ENCODE data around the gene HSPBAP1. TPM values are rescaled to one million over a fixed set of nuclear protein-coding genes. Genes with fewer than 3 reads are reported as not detected.
A peak's percentile ranks its signal among the peaks of the same experiment; 100 is the strongest.

HSPBAP1 gene, protein sequence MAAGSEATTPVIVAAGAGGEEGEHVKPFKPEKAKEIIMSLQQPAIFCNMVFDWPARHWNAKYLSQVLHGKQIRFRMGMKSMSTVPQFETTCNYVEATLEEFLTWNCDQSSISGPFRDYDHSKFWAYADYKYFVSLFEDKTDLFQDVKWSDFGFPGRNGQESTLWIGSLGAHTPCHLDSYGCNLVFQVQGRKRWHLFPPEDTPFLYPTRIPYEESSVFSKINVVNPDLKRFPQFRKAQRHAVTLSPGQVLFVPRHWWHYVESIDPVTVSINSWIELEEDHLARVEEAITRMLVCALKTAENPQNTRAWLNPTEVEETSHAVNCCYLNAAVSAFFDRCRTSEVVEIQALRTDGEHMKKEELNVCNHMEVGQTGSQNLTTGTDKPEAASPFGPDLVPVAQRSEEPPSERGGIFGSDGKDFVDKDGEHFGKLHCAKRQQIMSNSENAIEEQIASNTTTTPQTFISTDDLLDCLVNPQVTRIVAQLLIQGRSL
- total RNA-seq, result 10 to 100 TPM; 12.4 to 17.3 (median 15.8) TPM

DNA sequence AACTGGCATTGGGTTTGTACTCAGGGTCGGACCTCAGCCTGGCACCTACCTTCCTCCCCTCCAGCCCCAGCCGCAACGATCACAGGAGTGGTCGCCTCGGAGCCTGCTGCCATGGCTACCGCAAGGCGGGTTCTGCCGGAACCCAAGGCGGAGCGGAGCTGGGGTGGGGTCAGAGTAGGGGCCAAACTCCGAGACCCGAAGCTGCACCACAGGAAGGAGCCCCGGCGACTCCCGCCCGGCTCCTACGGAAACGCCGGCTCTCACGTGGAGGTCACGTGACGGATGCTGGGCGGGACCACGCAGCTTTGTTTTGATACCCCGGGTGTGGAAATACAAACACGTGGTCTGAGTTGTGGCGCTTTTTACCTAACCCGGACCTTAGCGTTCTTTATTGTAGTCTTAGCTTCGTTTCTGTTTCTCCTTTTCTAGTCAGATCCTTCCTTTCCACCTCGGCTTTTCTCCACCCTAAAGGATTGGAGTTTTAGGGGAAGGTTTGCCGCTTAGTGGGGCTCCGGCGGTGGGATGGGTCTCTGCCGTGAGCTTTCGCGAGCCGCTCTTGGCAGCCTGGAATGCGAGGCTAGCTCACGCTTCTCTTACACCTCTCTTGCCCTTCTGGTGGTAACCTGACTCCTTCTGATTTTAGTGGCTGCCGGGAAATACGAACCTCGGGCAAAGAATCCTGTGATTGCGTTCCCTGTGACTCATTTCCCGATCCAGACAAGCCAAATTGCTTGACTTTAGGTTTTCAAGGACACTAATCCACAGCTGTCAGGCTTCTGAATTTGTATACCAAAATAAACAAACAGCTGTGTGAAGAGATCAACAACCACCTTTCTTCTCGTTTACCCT lies at the start of gene HSPBAP1:
TSS of gene HSPBAP1 (minus strand) at position 264 of the 849 bp plus-strand sequence. CDS start at position 113, 151 bp downstream.
- no peaks in the 10 kb centered on the region for H3K36me3 ChIP-seq
- H3K4me3 ChIP-seq (replicated peaks in 1 of 3), result peak within 1 kb of the TSS; percentile 45 to 94 (median 65)
- TF ChIP-seq, protein P1, sequence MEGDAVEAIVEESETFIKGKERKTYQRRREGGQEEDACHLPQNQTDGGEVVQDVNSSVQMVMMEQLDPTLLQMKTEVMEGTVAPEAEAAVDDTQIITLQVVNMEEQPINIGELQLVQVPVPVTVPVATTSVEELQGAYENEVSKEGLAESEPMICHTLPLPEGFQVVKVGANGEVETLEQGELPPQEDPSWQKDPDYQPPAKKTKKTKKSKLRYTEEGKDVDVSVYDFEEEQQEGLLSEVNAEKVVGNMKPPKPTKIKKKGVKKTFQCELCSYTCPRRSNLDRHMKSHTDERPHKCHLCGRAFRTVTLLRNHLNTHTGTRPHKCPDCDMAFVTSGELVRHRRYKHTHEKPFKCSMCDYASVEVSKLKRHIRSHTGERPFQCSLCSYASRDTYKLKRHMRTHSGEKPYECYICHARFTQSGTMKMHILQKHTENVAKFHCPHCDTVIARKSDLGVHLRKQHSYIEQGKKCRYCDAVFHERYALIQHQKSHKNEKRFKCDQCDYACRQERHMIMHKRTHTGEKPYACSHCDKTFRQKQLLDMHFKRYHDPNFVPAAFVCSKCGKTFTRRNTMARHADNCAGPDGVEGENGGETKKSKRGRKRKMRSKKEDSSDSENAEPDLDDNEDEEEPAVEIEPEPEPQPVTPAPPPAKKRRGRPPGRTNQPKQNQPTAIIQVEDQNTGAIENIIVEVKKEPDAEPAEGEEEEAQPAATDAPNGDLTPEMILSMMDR (IDR thresholded peaks at IDR 0.05), result no peak
- TF ChIP-seq POLR2A (IDR thresholded peaks at IDR 0.05), result peak in 1 of 2 donors; percentile 75
- peak within 1 kb of the TSS; percentile 90 to 95 (median 93) for H3K27ac ChIP-seq
- no peaks in the 10 kb centered on the region for H3K27me3 ChIP-seq
- peak; percentile 95 for DNase-seq
- peaks cover 6 to 10% of the 10 kb centered on the region in 2 donors for H3K4me1 ChIP-seq
- no peaks in the 10 kb centered on the region for H3K9me3 ChIP-seq
- 0 to 1% methylated on average over 34 to 46 of the region's 46 CpGs for WGBS, 2 donors
- intact Hi-C loops (cut with DNase I), result loop anchor here (10.0 kb wide), 1 partner anchor 379 kb away; the partner anchor contains the start of gene WDR5B

DNA sequence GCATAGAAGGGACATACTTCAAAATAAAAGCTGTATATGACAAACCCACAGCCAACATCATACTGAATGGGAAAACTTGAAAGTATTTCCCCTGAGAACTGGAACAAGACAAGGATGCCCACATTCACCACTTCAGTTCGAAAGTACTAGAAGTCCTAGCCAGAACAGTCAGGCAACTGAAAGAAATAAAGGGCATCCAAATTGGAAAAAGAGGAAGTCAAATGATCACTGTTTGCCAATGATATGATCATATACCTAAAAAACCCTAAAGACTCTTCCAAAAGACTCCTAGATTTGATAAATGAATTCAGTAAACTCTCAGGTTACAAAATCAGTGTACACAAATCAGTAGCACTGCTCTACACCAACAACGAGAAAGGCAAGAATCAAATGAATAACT lies 42.0 kb upstream of the HSPBAP1 start:
- Histone ChIP-seq H3K4me1 (no peaks in the 10 kb centered on the region), H3K36me3 (no peaks in the 10 kb centered on the region), H3K4me3 (replicated peaks in 1 of 3) (no peak overlapping the region), H3K9me3 (no peaks in the 10 kb centered on the region), H3K27ac (no peak overlapping the region), H3K27me3 (no peaks in the 10 kb centered on the region)
- no peak for DNase-seq
- intact Hi-C loops (cut with DNase I), result no loop called here
- 95 to 97% methylated on average over 2 of the region's 2 CpGs for WGBS, 2 donors
- TF ChIP-seq POLR2A (IDR thresholded peaks at IDR 0.05), result no peak
- TF ChIP-seq, protein P1 (IDR thresholded peaks at IDR 0.05), result no peak

DNA sequence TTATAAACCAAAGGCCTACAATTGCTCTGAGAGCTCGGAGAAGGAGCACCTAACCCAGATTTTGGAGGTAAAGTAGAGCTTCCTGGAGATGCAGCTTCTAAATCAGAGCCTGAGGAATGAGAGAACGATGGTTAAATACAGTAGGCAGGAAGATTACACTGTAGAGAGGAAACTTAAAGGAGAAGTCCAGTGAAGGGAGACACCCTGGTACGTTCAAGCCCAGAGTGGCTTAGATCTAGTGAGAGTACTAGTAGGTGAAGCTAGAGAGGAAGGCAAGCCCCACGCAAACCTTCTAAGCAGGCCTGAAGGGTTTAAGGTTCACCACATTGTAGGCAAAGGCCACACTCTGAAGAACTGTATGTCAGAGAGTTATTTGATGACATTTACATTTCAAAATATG lies 34.6 kb upstream of the HSPBAP1 start:
- 94 to 95% methylated on average over 4 of the region's 4 CpGs for WGBS, 2 donors
- Histone ChIP-seq H3K4me3 (replicated peaks in 1 of 3) (no peak overlapping the region), H3K36me3 (no peaks in the 10 kb centered on the region), H3K4me1 (no peaks in the 10 kb centered on the region), H3K9me3 (no peaks in the 10 kb centered on the region), H3K27me3 (no peaks in the 10 kb centered on the region), H3K27ac (no peak overlapping the region)
- intact Hi-C loops (cut with DNase I), result no loop called here
- no peak for TF ChIP-seq POLR2A (IDR thresholded peaks at IDR 0.05)
- TF ChIP-seq, protein P1 (IDR thresholded peaks at IDR 0.05), result no peak
- DNase-seq, result no peak

DNA sequence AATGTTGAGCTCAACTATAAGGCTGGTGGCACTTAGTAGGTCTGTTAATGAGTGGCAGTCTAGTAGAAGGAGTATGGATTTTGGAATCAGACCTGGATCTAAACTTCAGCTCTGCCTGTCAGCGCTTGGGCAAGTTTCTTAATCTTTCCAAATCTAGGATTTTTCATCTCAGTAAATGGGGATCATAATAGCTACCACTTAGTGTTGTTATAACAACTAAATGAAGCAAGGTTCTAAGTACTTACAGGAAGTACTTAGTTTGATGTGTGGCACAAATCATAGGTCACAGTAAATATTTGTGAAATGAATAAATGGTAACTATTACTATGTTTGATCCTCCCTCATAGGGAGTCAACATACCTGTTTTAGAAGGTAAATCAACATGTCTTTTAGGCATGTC lies 32.6 kb upstream of the HSPBAP1 start:
- 97 to 100% methylated on average over 1 of the region's 1 CpG for WGBS, 2 donors
- Histone ChIP-seq H3K36me3 (no peaks in the 10 kb centered on the region), H3K9me3 (no peaks in the 10 kb centered on the region), H3K4me3 (replicated peaks in 1 of 3) (no peak overlapping the region), H3K27ac (no peak overlapping the region), H3K4me1 (no peaks in the 10 kb centered on the region), H3K27me3 (no peaks in the 10 kb centered on the region)
- no peak for DNase-seq
- intact Hi-C loops (cut with DNase I), result no loop called here
- no peak for TF ChIP-seq POLR2A (IDR thresholded peaks at IDR 0.05)
- TF ChIP-seq, protein P1 (IDR thresholded peaks at IDR 0.05), result no peak
